ENCODE data around the gene ZNF460.
"Not testable (repeated sequence)": the region's sequence is repeated elsewhere in the genome, so short reads cannot be mapped to it uniquely, and the experiment has no call there.

The ZNF460 gene

DNA sequence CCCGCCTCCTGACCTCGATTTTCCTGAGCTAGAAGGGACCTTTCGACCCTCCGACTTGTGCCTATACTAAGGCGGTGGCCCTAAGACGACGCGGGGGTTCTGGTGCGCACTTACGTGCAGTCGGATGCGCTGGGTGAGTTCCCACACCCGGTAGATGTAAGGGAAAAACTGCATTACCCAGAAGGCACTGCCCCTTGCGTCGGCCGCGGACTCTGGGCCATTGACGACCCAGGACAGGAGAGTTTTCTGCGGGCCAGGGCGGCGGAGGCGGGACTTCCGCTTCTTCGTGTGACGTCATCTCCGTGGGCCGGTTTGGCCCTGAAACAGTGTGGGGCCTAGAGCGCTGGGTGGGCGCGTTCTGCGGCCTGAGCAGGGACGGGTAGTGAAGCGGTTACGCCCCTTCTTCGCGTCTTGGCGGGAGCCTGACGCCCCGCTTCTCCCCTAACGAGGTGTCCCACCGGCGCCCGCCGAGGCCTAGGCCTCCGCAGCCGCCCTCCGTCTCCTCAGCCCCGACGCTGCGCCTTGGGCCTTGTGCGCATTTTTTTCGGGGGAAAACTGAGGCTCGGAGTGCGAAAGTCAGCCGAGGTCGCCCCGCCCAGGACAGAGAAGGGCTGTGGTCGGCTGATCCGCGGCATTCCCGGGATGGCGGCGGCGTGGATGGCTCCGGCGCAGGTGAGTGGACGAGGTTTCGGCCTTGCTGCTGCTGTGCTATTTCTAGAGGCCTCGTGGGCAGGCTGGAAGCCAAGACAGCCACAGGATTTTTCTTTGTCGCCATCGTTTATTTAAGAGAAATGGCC is at the start of gene ZNF460:
TSS of gene ZNF460 (plus strand) at position 321 of the 797 bp plus-strand sequence. CDS start at position 643, 322 bp downstream.
- DNase-seq = peak; percentile 98

DNA sequence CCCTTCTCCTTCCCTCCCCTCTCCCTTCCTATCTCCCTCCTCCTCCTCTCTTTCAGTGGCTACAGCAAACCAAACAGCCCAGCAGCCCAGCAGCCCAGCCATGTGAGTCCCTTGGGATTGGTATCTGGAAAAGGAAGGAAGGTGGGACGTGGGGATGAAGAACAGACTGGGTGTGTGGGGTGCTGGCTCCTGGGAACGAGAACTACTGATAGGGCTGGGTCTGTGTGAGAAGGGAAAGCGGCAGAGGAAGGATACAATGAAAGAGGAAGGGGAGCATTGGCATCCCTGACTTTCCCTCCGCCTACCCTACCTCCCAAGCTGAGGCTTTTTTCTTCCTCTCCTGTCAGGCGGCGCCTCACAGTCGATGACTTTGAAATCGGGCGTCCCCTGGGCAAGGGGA is 48.6 kb upstream of the ZNF460 start:
- DNase-seq = no peak

DNA sequence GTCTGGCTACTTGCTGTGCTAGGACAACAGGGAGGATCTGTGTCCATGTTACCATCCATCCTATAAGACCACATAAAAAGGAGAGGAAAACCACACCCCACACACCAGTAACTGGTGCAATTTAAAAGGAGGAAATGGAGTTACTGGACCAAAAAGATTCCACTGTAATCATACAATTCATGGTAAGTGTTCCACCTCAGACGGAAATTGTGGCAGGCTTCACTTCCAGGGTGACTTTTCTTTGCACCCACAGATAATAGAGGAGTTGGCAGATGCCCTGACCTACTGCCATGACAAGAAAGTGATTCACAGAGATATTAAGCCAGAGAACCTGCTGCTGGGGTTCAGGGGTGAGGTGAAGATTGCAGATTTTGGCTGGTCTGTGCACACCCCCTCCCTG is 47.1 kb upstream of the ZNF460 start:
- no peak for DNase-seq

DNA sequence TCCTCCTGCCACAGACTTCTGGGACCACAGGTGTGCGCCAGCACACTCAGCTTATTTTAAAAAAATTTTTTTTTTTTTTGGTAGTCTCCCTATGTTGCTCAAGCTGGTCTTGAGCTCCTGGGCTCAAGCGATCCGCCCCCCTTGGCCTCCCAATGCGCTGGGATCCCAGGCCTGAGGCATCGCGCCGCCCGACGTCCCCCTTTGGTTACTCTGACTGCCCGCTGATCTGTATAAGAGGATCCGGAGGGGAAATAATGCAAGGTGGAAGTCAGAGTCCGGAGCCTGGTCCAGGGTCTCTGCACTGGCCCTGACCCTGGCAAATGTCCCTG is 40.3 kb upstream of the ZNF460 start:
- no peak for DNase-seq

DNA sequence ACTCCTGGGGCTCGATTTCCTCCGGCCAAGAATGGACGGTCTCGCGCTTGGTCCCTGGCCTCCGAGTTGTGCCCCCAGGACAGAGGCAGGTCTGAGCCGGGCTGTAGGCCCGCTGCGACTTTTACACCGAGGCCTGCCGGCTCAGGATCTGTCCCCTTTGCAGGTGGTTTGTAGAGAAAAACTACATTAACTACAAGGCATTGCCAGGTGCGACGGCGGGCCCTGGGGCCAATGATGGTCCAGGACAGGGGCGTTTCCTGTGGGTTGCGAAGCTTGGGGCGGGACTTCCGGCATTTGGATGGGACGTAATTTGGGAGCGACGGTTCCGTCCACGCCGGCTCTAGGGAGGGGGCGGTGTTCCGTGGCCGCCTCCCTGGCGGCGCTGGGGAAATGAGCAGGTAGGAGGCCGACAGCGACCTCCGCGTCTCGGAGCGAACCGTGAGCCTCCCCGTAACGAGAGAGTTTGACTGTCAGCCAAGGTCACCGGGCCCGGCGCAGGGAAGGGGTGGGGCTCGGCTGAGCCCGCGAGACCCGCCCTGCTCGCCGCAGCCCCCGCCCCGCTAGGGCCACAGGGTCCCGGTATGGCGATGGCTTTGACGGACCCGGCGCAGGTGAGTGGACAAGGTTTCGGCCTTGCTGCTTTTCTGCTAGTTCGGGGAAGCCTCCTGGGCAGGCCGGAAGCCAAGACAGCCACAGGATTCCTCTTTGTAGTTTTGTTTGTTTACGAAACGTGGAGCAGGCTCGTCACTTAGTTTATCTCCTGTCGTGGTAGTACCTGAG is 39.8 kb upstream of the ZNF460 start, which contains the start of gene ZNF805:
TSS of gene ZNF805 (plus strand) at position 322 of the 780 bp plus-strand sequence. CDS start at position 582, 260 bp downstream.
- DNase-seq = peak; percentile 95

DNA sequence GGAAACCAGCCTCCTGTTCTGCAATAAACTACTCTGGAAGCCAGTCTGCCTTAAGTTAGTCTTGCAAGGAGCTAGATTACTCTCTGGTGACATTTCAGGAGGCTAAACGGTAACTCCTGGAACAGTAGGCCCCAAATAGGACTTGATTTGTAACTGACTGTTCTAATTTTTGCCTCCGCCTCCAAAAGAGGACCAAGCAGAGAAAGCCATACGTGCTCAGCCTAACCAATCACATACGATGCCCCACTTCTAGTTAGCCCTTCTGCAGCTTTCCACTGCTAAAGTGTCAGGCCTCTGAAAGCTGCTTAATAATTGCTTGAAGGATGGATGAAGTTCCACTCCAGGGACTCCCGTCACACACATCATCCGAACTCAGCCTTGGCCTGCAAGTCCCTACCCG is 39.1 kb upstream of the ZNF460 start:
- DNase-seq = no peak

DNA sequence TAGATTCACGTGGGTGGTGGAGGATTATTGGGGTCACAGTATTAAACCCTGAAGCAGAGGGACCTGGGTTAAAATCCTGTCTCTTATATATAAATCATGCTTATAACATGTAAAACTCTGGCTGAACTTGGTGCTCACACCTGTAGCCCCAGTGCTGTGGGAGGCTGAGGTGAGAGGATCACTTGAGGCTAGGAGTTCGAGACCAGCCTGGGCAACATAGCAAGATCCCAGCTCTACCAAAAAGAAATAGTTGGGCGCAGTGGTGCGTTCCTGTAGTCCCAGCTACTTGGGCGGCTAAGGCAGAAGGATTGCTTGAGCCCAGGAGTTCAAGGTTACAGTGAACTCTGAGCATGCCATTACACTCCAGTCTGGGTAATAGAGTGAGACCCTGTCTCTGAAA is 37.5 kb upstream of the ZNF460 start:
- DNase-seq = no peak

DNA sequence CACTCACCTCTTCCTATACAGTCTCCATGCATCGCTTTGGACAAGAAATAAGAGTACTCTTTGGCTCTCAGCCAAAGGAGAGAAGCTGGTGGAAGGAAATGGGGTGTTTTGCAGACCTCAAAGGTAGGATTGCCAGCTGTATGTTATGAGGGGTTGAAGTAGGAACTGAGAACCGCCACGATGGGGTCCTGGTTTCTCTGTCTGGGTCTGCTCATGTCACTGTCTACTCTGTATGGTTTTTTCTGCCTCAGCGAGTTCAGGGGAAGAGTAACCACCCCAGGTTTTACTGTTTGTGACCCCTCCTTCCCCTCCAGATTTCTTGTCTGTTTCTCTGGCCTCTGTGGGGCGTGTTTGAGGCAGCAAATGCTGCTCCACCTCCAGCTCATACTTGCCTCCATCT is 35.8 kb upstream of the ZNF460 start:
- no peak for DNase-seq

DNA sequence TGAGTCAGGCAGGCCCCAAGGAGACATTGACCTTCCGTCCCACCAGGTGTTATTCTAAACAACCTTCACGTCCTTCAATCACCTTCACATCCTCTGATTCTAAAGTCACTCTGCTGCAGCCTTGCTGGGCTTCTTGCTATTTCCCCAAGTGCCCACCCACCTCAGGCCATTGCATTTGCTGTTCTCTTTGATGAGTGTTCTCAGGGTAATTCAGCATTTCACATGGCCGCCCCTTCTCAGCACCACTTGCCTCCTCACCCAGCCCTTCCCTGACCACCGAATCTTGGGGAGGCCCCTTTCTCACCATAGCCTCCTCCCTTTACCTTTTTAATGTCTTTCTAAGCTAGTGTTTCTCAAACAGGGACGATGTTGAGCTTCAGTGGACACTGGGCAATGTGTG is 35.2 kb upstream of the ZNF460 start:
- no peak for DNase-seq

DNA sequence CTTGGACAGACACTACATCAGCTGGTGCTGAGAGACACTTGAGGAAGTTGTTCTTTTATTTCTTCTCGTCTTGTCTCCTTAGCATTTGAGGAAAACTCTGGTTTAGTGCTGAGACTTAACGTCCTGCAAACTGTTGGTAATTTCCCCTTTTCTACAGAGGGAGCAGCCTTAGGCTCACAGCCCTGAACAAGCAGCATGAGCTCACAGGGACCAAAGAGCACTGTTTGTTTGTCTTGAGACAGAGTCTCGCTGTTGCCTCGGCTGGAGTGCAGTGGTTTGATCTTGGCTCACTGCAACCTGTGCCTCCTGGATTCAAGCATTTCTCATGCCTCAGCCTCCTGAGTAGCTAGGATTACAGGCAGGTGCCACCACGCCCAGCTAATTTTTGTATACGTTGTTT is 34.3 kb upstream of the ZNF460 start:
- no peak for DNase-seq

DNA sequence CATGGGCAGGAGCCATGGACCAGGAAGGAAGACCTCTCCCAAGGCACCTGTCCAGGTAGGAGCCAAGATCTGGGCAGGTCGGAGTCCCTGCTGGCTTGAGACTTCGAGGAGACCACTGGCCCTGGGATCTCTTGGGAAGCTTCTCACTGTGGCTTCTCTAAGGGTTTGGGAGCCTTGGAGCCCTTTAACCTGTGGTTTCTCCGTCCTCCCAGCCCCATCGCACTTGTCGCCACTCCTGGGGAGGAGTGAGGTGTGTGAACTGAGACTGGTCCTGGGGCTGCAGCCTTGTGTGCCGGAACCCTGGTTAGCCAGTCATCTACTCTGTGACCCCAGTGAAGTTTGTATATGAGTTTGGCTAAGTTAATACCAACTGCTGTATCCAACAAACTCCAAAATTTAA is 31.6 kb upstream of the ZNF460 start:
- DNase-seq = no peak

DNA sequence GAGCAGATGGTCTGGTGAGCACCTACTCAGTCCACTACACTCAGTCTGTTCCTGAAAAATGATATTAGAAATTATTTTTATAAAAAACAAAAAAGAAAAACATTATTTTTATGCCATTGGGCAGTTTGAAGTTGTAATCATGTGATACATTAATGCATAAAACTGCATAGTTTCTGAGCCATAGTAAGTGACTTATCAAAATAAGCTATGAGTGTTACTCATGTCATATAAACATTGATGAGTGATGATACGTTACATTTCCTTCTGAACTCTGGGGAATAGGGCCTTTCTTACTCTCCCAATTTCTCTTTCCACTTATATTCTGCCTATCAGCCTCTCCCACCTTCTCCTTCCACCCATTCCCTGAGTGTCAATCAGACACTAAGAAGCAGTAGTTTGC is 31.0 kb upstream of the ZNF460 start:
- no peak for DNase-seq

DNA sequence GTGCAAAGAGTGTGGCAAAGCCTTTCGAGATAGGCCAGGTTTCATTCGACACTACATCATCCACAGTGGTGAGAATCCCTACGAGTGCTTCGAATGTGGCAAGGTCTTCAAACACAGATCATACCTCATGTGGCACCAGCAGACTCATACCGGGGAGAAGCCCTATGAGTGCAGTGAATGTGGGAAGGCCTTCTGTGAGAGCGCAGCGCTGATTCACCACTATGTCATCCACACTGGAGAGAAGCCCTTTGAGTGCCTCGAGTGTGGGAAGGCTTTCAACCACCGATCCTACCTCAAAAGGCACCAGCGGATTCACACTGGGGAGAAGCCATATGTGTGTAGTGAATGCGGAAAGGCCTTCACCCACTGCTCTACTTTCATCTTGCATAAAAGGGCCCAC is 26.5 kb upstream of the ZNF460 start:
- DNase-seq = not testable (repeated sequence)

DNA sequence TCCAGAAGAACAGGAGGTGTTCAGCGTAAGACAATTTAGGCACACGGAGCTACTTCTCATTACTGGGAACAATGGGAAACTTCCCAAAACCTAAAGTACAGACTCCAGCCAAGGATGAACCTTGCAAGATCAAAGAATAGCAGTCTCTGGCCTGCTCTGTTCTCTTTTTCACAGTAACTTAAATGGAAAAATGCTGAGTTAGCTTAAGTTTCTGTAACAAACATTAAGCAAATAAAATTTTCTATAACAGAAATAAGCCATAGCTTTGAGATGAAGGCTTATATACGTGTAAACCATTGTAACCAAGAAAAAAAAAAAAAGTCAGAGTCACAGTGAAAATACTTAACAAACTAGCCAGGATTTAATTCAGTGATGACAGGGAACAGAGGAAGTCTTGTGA is 18.2 kb upstream of the ZNF460 start:
- DNase-seq = no peak

DNA sequence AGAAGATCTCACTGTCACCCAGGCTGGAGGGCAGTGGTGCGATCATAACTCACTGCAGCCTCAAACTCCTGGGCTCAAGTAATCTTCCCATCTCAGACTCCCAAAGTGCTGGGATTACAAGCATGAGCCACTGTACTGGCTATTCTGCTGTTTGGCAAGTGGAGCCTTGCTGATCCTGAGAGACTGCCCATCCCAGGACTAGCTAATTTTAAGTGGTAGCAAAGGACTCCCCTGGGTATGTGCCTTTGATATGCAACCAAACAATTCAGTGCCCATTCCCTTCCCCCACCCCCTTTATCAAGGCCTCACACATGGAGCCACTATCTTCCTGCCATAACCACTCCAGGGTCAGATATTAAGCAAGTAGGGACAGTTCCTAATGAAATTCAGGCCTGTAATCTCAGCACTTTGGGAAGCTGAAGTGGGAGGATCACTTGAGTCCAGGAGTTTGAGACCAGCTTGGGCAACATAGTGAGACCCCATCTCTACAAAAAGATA is 17.0 kb upstream of the ZNF460 start:
- no peak for DNase-seq

DNA sequence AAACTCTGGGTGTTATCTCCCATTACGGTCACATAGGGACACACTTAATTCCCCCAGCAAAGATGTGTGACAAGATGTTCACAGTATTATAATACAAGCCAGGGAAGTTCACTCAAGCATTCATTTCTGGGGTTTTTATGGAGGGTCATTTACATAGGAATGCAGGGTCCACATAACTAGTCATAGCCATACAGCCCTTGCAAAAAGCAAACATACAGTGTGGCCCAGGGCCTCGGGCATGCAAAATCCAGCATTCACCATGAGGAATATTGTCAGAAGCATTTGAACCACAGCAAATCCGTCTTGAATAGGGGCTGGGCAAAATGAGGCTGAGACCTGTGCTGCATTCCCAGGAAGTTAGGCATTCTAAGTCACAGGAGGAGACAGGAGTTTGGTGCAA is 13.0 kb upstream of the ZNF460 start:
- DNase-seq = no peak

DNA sequence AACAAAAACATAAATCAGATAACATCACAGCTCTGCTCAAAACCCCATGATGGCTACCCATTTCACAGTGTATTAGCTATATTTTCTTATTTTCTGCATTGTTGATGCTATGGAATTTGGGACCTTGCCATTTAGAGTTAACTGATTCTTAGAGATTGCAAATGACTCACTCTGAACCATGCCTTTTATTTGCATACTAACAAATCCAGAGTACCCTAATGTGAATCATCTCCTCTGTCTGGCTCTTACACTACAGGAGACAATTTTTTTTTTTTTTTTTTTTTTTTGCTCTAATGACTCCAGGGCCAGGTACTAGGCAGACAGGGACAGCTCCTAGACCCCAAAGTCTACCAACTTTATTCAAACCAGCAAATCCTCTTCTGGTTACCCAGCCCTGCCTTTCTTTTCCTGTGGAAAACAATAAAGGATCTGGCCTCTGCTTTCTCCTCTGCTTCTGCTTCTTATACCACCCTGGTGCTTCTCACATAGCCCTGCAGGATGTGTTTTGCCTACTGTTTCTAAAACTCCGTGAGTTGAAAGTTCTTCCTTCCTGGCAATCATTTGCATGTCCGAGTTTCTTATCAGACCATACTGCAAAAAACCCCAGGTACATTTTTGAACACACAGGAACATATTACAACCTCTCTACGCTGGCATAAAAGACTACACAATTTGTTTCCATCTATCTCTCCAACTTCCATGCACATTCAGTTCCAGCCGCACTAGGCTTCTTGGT is 10.6 kb upstream of the ZNF460 start:
- DNase-seq = no peak

DNA sequence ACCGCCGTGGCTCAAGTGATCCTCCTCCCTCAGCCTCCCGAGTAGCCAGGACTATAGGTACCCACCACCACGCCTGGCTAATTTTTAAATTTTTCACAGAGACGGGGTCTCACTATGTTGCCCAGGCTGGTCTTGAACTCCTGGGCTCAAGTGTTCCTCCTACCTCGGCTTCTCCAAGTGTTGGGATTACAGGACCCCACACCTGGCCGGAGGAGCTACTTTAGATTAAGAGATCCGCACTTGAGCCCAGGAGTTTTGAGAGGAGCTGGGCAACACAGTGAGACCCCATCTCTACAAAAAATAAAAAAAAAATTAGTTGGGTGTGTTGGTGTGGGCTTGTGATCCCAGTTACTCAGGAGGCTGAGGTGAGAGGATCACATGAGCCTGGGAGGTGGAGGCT is 9.0 kb upstream of the ZNF460 start:
- no peak for DNase-seq

DNA sequence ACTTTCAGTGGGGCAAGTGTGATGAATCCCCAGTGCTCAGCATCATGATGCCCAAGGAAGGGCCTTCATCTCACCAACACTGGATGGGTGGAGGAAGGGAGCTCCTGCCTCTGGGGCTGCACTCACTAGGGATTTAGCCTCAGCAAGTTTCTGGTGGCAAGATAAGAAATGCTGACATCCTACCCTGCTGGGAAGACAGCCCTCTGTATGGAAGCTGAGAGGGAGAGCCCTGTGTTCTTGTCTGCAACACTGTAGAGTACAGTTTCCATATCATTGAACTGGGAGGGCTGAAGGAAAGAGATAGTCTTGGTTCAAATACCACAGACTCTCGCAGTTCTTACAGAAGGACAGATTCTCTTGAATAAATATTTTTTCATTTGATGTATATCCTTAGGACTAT is 7.3 kb upstream of the ZNF460 start:
- DNase-seq = no peak

DNA sequence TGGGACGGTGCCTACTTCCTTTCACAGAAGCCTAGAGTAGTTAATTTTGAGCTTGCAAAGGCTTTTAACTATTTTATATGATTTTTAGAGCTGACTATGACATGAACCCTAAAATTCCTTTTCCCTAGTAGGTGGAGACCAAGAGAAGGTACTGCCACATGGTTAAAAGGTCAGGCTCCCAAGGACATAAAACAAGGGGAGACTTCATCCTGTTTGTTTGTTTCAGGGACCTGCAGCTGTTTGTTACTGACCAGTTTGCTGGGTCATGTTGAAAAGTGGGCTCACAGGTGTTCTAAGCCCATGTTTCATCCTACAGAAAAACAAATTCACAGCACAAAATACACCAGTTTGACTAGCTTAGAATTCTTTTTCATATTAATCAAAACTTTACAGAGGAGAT is 3.9 kb upstream of the ZNF460 start:
- DNase-seq = no peak

DNA sequence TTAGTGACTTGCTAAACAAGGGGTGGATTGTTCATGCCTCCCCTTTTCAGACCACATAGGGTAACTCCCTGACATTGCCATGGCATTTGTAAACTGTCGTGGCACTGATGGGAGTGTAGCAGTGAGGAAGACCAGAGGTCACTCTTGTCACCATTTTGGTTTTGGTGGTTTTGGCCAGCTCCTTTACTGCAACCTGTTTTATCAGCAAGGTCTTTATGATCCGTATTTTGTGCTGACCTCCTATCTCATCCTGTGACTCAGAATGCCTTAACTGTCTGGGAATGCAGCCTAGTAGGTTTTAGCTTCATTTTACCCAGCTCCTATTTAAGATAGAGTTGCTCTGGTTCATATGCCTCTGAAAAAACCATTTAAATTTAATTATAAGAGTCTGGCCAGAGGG is 1.8 kb upstream of the ZNF460 start:
- not testable (repeated sequence) for DNase-seq

DNA sequence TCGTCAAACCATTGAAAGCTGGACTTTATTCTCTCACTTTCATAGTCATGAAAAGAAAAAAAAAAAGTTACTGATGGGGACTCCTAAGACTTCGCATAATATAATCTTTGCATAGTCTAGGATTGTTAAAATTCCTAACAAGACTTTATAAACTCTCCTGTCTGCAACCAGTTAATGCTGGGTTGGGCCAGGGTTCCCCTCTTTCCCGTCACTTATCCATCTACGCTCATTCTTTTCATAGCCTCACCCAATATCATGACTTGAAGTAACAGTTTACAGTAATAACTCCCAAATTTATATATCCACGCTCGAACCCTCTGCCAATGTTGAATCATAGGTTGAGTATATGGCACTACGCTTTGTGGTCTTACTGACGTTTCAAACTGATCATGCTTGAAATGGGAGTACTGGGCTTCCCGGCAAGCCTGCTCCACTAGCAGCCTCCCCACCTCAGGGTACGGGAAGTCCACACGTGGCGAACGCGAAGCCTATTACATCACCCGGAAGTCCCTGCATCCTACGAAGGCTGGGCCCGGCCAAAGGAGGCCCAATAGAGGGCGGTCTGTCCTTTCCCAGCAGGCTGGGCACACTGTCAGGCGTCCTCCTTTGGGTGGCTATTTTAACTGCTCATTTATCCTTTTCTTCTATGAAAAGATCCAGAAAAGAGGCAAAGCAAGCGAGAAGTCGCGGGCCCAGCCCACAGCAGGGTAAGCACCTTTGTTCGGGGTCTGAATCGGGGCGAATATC is 694 bp upstream of the ZNF460 start:
- DNase-seq = peak; percentile 79

DNA sequence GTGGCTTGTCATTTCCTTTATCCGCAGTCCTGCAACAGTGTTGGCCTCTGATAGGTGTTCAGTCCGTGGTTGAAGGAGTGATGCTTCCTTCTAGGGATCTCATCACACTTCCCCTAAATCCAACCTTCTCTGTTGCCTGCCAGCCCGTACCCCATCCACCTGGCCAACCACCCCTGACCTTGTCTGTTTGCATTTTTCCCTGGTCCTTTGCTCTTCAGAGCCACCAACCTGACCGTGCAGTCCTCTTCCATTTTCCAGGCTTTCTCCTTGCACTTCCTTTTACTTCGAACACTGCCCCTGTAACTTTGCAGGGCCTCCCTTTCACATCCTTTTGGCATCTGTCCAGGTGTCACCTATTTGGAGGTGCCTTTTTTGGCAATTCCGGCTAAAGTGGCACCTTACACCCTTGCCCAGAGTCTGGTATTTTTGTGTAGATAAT is 696 bp downstream of the ZNF460 start:
- DNase-seq = no peak

All from activated CD8-positive, alpha-beta memory T cell treated with anti-CD3 and anti-CD28 coated beads, Interleukin-2, amount 50 U/mL, for 4 hours (primary cell).